Mammary epithelial cell (primary cell): ENCODE data around the gene ADGRL3.

Experiments used
- EZH2 ChIP-seq: IDR thresholded peaks from 2 replicates; pipeline ENCODE4 v1.6.1; 2012; ENCODE audit warnings: low read length, inconsistent platforms, borderline replicate concordance
- TF ChIP-seq, protein P1 (sequence below), 2 donors: IDR thresholded peaks in 1 of 2; conservative IDR thresholded peaks in 1 of 2; 2 replicates each; pipeline ENCODE4 v1.5.1; 2011 to 2012; ENCODE audit warnings: inconsistent platforms in 2 of 2, low read length in 2 of 2, mild to moderate bottlenecking in 2 of 2, control low read depth in 1 of 2, low read depth in 1 of 2; ENCODE audit not compliant: insufficient read depth in 1 of 2; ENCODE audit errors: extremely low read depth in 1 of 2

DNA sequence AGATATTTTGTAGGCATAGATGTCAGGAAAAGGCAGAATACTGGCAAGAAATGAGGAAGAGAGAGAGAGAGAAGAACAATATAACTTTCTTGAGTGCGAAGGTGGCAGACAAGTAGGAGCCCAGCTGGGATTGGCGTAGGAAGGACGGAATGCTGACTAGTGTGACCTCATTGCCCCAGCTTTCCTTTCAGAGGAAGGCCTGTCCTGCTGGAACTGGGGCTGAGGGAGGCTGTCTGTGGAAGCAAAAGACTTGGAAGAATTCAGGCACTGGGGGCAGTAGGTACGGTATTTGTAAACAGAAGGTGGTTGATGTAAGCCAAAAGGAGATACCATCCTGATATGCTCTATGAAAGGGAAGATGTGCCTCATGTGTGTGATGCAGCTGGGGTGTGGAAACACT, 818.4 kb downstream of the ADGRL3 start:
- TF ChIP-seq, protein P1, sequence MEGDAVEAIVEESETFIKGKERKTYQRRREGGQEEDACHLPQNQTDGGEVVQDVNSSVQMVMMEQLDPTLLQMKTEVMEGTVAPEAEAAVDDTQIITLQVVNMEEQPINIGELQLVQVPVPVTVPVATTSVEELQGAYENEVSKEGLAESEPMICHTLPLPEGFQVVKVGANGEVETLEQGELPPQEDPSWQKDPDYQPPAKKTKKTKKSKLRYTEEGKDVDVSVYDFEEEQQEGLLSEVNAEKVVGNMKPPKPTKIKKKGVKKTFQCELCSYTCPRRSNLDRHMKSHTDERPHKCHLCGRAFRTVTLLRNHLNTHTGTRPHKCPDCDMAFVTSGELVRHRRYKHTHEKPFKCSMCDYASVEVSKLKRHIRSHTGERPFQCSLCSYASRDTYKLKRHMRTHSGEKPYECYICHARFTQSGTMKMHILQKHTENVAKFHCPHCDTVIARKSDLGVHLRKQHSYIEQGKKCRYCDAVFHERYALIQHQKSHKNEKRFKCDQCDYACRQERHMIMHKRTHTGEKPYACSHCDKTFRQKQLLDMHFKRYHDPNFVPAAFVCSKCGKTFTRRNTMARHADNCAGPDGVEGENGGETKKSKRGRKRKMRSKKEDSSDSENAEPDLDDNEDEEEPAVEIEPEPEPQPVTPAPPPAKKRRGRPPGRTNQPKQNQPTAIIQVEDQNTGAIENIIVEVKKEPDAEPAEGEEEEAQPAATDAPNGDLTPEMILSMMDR (conservative IDR thresholded peaks at IDR 0.05 in 1 of 2, IDR thresholded peaks at IDR 0.05 in 1 of 2; ENCODE audit: extremely low read depth in 1 of 2, insufficient read depth in 1 of 2, low read depth in 1 of 2, low read length in 2 of 2): no peak
- no peak for TF ChIP-seq EZH2
